ENCODE data around the gene HOXB13.

- no peak for TF ChIP-seq CTCF (conservative IDR thresholded peaks at IDR 0.05; ENCODE audit: low read depth in 2 of 2)
- no peak for TF ChIP-seq POLR2AphosphoS5 (IDR thresholded peaks at IDR 0.05; ENCODE audit: low read depth)
- TF ChIP-seq EZH2 (IDR thresholded peaks at IDR 0.05; ENCODE audit: low read depth, unreplicated experiment): peak; percentile 16
- TF ChIP-seq CREB1 (CRISPR knock-in tag; IDR thresholded peaks at IDR 0.05; ENCODE audit: low read depth): no peak
- TF ChIP-seq REST (IDR thresholded peaks at IDR 0.05; ENCODE audit: unreplicated experiment): no peak
- no peak for TF ChIP-seq JUNB (IDR thresholded peaks at IDR 0.05; ENCODE audit: unreplicated experiment)
Observed at GRCh38 chr17:48722915-48723422, 5.6 kb downstream of the HOXB13 start, which contains the start of gene PRAC2.

Measured in GM23338 (cell line).